Erythroblast (primary cell): ENCODE data around the gene CCDC102A.

Experiments
- GATA1 ChIP-seq: IDR thresholded peaks from 2 replicates; pipeline ENCODE4 v1.6.1; 2011; ENCODE audit warnings: low read depth, mild to moderate bottlenecking, control low read depth, low read length, moderate library complexity
- POLR2A ChIP-seq: IDR thresholded peaks from 2 replicates; pipeline ENCODE4 v1.6.1; 2011; ENCODE audit warnings: mild to moderate bottlenecking, low read length

DNA sequence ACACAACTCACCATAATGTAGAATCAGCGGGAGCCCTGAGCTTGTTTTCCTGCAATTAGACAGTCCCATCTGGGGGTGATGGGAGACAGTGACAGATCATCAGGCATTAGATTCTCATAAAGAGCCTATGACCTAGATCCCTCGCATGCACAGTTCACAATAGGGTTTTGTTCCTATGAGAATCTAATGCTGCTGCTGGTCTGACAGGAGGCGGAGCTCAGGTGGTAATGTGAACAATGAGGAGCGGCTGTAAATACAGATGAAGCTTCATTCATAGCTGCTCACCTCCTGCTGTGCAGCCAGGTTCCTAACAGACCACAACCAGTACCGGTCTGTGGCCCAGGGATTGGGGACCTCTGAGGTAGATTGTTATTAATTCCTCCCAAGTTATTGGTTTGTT lies 47.1 kb downstream of the CCDC102A start:
- no peak for TF ChIP-seq POLR2A
- TF ChIP-seq GATA1: no peak
